T-cell (primary cell): Measurements from ENCODE around the gene NGDN. TPM values are rescaled to one million over a fixed set of nuclear protein-coding genes. Genes with fewer than 3 reads are reported as not detected.

ENCODE experiments used
- ATAC-seq, 4 experiments: fragments of 200-7000 bp in 3 of 4; fragments of 150-1000 bp in 1 of 4; cut with Tn5 transposase; replicated peaks in 1 of 4; 1 replicate in 3 of 4; 2 replicates in 1 of 4; pipeline ENCODE4 v1.10.0; 2021; ENCODE audit warnings: moderate library complexity in 3 of 4, mild to moderate bottlenecking in 2 of 4, moderate number of reproducible peaks in 1 of 4
- CTCF ChIA-PET, 2 donors: fragments of 300-600 bp; sonication (Branson Sonifier 250); formaldehyde crosslinking; loops; one replicate each; lab custom pipeline; 2022; ENCODE audit warnings: antibody characterized with exemption in 2 of 2; lab: Charles Lee
- POLR2A ChIA-PET, 2 donors: fragments of 300-600 bp; sonication (Branson Sonifier 250); formaldehyde crosslinking; loops; one replicate each; lab custom pipeline; 2022; ENCODE audit warnings: antibody characterized with exemption in 2 of 2; lab: Charles Lee
- DNase-seq, 35 experiments: peaks; one replicate each; pipeline versions ENCODE4 v3.0.0 to v3.0.0-alpha.2; 2013 to 2023
- H3K27ac ChIP-seq: one replicate; pipeline ENCODE4 v1.5.1; 2013; ENCODE audit warnings: low read length
- H3K27me3 ChIP-seq, 2 experiments: replicated peaks in 1 of 2; 1 replicate in 1 of 2; 2 replicates in 1 of 2; pipeline versions ENCODE4 v1.6.1 to v1.7.0; 2013; ENCODE audit warnings: low read length in 1 of 2, mixed read lengths in 1 of 2; ENCODE audit not compliant: control insufficient read depth in 2 of 2, insufficient read depth in 2 of 2; ENCODE audit errors: extremely low read depth in 1 of 2
- H3K36me3 ChIP-seq, 2 donors: 1 replicate in 1 of 2; 2 replicates in 1 of 2; pipeline versions ENCODE4 v1.6.1 to v1.7.0; 2013; ENCODE audit warnings: low read length in 1 of 2; ENCODE audit not compliant: control insufficient read depth in 2 of 2, insufficient read depth in 1 of 2; ENCODE audit errors: extremely low read depth in 1 of 2
- H3K4me1 ChIP-seq, 2 experiments: 1 replicate in 1 of 2; 2 replicates in 1 of 2; pipeline versions ENCODE4 v1.6.1 to v1.7.0; 2013; ENCODE audit warnings: low read length in 2 of 2, mixed read lengths in 1 of 2; ENCODE audit not compliant: insufficient read depth in 2 of 2, control insufficient read depth in 1 of 2; ENCODE audit errors: extremely low read depth in 1 of 2
- H3K4me3 ChIP-seq, 2 donors: 1 replicate in 1 of 2; 2 replicates in 1 of 2; pipeline versions ENCODE4 v1.5.1 to v1.7.0; 2013; ENCODE audit warnings: mild to moderate bottlenecking in 2 of 2, low read length in 1 of 2, moderate library complexity in 1 of 2; ENCODE audit not compliant: control insufficient read depth in 1 of 2; ENCODE audit errors: extremely low read depth in 1 of 2
- H3K9me3 ChIP-seq: 2 replicates; pipeline ENCODE4 v1.7.0; 2013
- H3K27ac Mint-ChIP-seq, 2 donors: one replicate each; pipeline ENCODE4 v1.8.0; 2020 to 2021; ENCODE audit warnings: mild to moderate bottlenecking in 2 of 2, mixed read lengths in 2 of 2
- H3K27me3 Mint-ChIP-seq, 2 donors: one replicate each; pipeline ENCODE4 v1.8.0; 2021 to 2022; ENCODE audit warnings: mixed read lengths in 2 of 2
- H3K36me3 Mint-ChIP-seq: one replicate; pipeline ENCODE4 v1.8.0; 2021; ENCODE audit warnings: mixed read lengths
- H3K4me1 Mint-ChIP-seq, 3 donors: one replicate each; pipeline ENCODE4 v1.8.0; 2020 to 2022; ENCODE audit warnings: mixed read lengths in 3 of 3, mild to moderate bottlenecking in 1 of 3
- H3K4me3 Mint-ChIP-seq, 3 donors: one replicate each; pipeline ENCODE4 v1.8.0; 2020 to 2022; ENCODE audit warnings: mild to moderate bottlenecking in 3 of 3, mixed read lengths in 3 of 3, moderate library complexity in 3 of 3
- H3K9me3 Mint-ChIP-seq, 3 donors: one replicate each; pipeline ENCODE4 v1.8.0; 2020 to 2022; ENCODE audit warnings: mixed read lengths in 3 of 3
- WGBS: methylation state at CpG from one replicate; pipeline ENCODE4 v1.1.5; 2013; ENCODE audit warnings: missing lambda C conversion rate; ENCODE audit not compliant: insufficient coverage; 5-methylcytosine and 5-hydroxymethylcytosine counted together
- total RNA-seq, 35 experiments: library from RNA in 6 of 35; stranded (reverse) in 6 of 35; fragments of 120-200 nt in 1 of 35; gene quantifications; one replicate each; pipeline versions ENCODE4 v1.2.1 to v1.2.4 and lab custom pipeline; 2013 to 2026

NGDN gene
- total RNA-seq, 5 donors from 2014 or later (not counting 1 experiment from before 2014, with no cell fraction given), result 56.5 to 121 (median 63.7) TPM

DNA sequence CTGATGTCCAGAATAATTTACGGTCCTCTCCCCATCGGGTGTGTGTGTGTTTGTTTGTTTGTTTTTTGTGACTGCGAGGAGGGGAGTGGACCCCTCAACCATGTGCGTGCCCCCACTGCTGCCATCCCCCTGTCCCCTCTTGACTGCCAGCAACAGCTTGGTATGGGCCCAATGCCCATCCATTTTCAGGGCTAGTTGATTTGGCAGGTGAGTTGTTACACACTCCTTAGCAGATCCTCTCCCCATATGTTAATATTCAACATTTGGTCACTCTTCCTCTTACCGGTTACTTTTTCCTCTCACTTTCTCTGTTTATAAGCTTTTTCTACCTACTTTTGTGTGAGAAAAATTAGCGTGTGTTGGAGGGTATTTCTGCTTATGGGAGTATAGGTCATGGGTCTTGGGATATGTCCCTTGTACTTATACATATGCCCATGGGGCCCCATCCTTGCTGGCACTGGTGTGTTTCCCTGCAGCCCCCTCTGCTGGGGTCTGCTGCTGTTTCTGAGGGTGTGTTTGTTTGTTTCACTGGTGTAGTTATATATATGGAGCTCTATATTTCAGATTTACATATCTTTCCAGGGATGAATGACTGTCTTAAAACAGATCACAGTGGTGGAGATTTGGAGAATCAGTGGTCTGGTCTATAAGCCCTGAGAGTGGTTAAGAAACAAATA is 48.3 kb downstream of the NGDN start:
- Mint-ChIP-seq H3K4me1 (peaks cover 0 to 8% (median 0%) of the 10 kb centered on the region in 3 donors), H3K4me3 (no peak overlapping the region), H3K27ac (no peak overlapping the region), H3K36me3 (peaks cover 11% of the 10 kb centered on the region), H3K27me3 (no peaks in the 10 kb centered on the region), H3K9me3 (no peaks in the 10 kb centered on the region)
- ChIA-PET POLR2A (no interaction called here), CTCF (interaction anchor here in 1 of 2 donors (0.6 kb wide), 1 partner anchor 42 kb away, joined by 3 read pairs; no protein-coding TSS in a partner anchor)
- Histone ChIP-seq H3K9me3 (no peaks in the 10 kb centered on the region), H3K4me1 (peaks cover 0 to 5% of the 10 kb centered on the region in 2 experiments), H3K4me3 (no peak overlapping the region), H3K27ac (no peak overlapping the region), H3K36me3 (peaks cover 0 to 3% of the 10 kb centered on the region in 2 donors), H3K27me3 (peaks cover 0 to under 1% of the 10 kb centered on the region in 2 experiments)
- WGBS, result no CpG with 5 or more reads among the region's 6 CpGs
- DNase-seq (no peak), ATAC-seq (no peak)

DNA sequence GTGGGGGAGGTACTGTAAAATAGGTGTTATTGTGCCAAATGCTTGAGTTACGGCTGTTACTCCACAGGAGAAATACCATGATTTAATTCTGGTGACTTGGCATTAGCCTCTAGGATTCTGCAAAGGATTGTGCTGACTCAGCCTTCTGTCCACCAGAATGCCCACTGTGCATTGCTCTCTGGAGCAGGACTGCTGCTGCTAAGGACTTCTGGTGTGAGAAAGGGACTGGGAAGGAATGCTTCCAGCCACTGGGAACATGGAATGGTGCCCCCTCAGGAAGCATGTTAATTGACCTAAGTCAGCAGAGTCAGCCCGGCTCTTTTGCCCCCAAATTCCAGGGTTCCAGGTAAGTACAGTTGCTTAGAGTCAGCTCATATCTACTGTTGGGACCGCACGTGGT is 49.2 kb downstream of the NGDN start:
- WGBS, result 69% methylated on average over 2 of the region's 4 CpGs
- Histone ChIP-seq H3K4me3 (no peak overlapping the region), H3K27me3 (peaks cover 0 to 4% of the 10 kb centered on the region in 2 experiments), H3K9me3 (no peaks in the 10 kb centered on the region), H3K36me3 (peaks cover 0 to 3% of the 10 kb centered on the region in 2 donors), H3K27ac (no peak overlapping the region), H3K4me1 (no peaks in the 10 kb centered on the region)
- Mint-ChIP-seq H3K9me3 (no peaks in the 10 kb centered on the region), H3K27ac (no peak overlapping the region), H3K4me1 (peaks cover 0 to 3% (median 0%) of the 10 kb centered on the region in 3 donors), H3K36me3 (peaks cover 8% of the 10 kb centered on the region), H3K27me3 (no peaks in the 10 kb centered on the region), H3K4me3 (no peak overlapping the region)
- no peak for ATAC-seq
- POLR2A ChIA-PET, result no interaction called here
- no peak for DNase-seq
- CTCF ChIA-PET, result no interaction called here

DNA sequence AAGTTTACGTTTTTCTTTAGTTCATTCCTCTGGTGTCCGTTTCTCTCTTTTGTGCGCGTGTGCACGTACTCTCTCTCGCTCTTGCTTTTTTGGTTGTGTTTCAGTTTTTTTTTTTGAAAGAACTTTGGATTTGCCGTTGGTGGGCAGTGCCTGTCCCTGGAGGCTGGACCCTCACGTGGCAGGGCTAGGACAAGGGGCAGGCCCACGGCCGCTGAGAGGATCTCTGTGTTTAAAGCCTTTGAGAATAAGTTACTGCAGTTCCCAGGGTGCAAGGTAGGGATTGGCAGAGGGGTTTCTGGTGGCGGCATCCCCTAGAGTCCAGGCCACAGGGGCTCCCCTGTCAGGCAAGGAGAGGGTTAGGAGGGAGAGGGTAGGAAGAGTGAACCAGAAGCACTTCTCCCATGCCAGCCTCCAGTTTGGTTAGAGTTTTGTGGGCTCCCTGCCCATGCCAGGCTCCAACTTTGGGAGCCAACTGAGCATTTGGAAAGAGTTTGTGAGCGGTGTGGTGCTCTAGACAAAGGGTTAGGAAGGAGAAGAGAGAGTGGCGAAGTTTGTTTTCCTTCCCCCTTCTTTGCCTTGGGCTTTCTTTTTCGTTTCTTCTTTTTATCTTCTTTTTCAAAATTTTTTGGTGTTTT is 51.5 kb downstream of the NGDN start:
- no peaks in the 10 kb centered on the region for H3K9me3 ChIP-seq
- H3K4me3 ChIP-seq, result no peak overlapping the region
- Mint-ChIP-seq H3K9me3 (no peaks in the 10 kb centered on the region), H3K27ac (no peak overlapping the region), H3K27me3 (no peaks in the 10 kb centered on the region), H3K4me1 (no peaks in the 10 kb centered on the region), H3K36me3 (peaks cover 4% of the 10 kb centered on the region), H3K4me3 (no peak overlapping the region)
- H3K36me3 ChIP-seq, result peaks cover 0 to 3% of the 10 kb centered on the region in 2 donors
- no peaks in the 10 kb centered on the region for H3K4me1 ChIP-seq
- DNase-seq (no peak), ATAC-seq (no peak)
- POLR2A ChIA-PET, result interaction anchor here in 1 of 2 donors (0.6 kb wide), 1 partner anchor 56 kb away, joined by 3 read pairs; no protein-coding TSS in a partner anchor
- 83% methylated on average over 4 of the region's 14 CpGs for WGBS
- no peak overlapping the region for H3K27ac ChIP-seq
- CTCF ChIA-PET, result no interaction called here
- H3K27me3 ChIP-seq, result peaks cover 0 to 4% of the 10 kb centered on the region in 2 experiments

DNA sequence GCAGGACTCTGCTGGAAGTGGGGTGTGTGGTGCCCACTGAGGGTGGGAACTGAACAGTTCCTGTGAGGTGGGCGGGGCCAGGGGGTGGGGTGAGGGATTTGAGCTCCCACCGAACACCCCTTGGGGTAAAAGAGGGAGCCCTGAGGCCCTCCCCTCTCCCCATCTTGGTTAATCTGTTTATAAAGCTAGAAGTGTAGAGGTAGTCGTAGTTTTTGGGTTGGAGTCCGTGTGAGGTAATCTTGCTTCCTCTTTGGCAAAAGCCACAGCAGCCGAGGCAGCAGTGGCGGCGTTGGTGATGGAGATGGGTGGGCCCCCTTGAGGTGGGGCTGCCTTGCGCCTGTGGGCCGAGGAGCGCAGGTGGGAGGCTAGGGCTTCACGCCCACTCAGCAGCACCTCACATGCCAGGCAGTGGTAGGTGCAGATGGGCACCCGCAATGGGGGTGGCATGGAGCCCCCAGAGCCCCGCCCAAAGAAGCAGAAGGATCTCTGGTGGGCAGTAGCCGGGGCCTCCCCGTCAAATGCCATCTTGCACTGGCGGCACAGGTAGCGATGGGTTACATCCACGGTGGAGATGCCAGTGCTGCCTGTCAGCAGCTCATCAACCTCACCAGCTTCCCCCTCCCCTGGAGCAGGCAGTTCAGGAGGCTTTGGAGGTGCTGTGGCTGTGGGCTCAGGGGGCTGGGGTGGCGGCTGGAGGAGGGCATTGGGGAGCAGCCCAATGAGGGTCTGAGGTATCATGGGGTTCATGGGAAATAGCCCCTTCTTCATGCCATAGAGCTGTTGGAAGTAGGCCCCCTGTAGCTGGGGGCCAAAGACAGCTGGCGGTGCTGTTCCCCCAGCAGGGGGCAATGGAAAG is 52.5 kb downstream of the NGDN start:
- ATAC-seq, result no peak
- Histone ChIP-seq H3K9me3 (no peaks in the 10 kb centered on the region), H3K27ac (no peak overlapping the region), H3K4me3 (no peak overlapping the region), H3K36me3 (no peaks in the 10 kb centered on the region), H3K27me3 (peaks cover 0 to 4% of the 10 kb centered on the region in 2 experiments), H3K4me1 (no peaks in the 10 kb centered on the region)
- Mint-ChIP-seq H3K4me1 (no peaks in the 10 kb centered on the region), H3K9me3 (no peaks in the 10 kb centered on the region), H3K36me3 (peaks cover 4% of the 10 kb centered on the region), H3K27ac (no peak overlapping the region), H3K4me3 (no peak overlapping the region), H3K27me3 (no peaks in the 10 kb centered on the region)
- ChIA-PET CTCF (no interaction called here), POLR2A (interaction anchor here in 1 of 2 donors (0.6 kb wide), 1 partner anchor 57 kb away, joined by 3 read pairs; no protein-coding TSS in a partner anchor)
- WGBS, result 69% methylated on average over 10 of the region's 20 CpGs
- no peak for DNase-seq

- POLR2A ChIA-PET, result no interaction called here
- Mint-ChIP-seq H3K36me3 (peaks cover 4% of the 10 kb centered on the region), H3K4me1 (no peaks in the 10 kb centered on the region), H3K27me3 (no peaks in the 10 kb centered on the region), H3K4me3 (no peak overlapping the region), H3K27ac (no peak overlapping the region), H3K9me3 (no peaks in the 10 kb centered on the region)
- H3K36me3 ChIP-seq, result no peaks in the 10 kb centered on the region
- no peaks in the 10 kb centered on the region for H3K4me1 ChIP-seq
- no peak for ATAC-seq
- peaks cover 0 to 4% of the 10 kb centered on the region in 2 experiments for H3K27me3 ChIP-seq
- H3K9me3 ChIP-seq, result no peaks in the 10 kb centered on the region
- 82% methylated on average over 1 of the region's 9 CpGs for WGBS
- H3K27ac ChIP-seq, result no peak overlapping the region
- DNase-seq, result no peak
- no peak overlapping the region for H3K4me3 ChIP-seq
- CTCF ChIA-PET, result no interaction called here
These were observed 53.2 kb downstream of the NGDN start for GRCh38 chr14:23522643-23523198.
